Muscle of leg (tissue), 16 donors: ENCODE measurements around the gene BCKDHB. TPM values are rescaled to one million over a fixed set of nuclear protein-coding genes. Genes with fewer than 3 reads are reported as not detected.
A peak's percentile ranks its signal among the peaks of the same experiment; 100 is the strongest.
"Not testable (repeated sequence)": the region's sequence is repeated elsewhere in the genome, so short reads cannot be mapped to it uniquely, and the experiment has no call there.

Source experiments
- DNase-seq: peaks from one replicate; pipeline ENCODE4 v3.0.0; 2013
- H3K27ac ChIP-seq: one replicate; pipeline ENCODE4 v1.5.1; 2013; ENCODE audit warnings: mild to moderate bottlenecking, low read length, control low read depth
- H3K27me3 ChIP-seq: one replicate; pipeline ENCODE4 v1.6.1; 2013; ENCODE audit warnings: low read length; ENCODE audit not compliant: control insufficient read depth, insufficient read depth
- H3K36me3 ChIP-seq: one replicate; pipeline ENCODE4 v1.6.1; 2013; ENCODE audit warnings: low read length; ENCODE audit not compliant: control insufficient read depth, insufficient read depth
- H3K4me1 ChIP-seq: one replicate; pipeline ENCODE4 v1.6.1; 2013; ENCODE audit warnings: low read length; ENCODE audit not compliant: control insufficient read depth, insufficient read depth
- H3K4me3 ChIP-seq: one replicate; pipeline ENCODE4 v1.5.1; 2013; ENCODE audit warnings: low read length, control low read depth
- H3K9me3 ChIP-seq: replicated peaks from 2 replicates; pipeline ENCODE4 v1.6.1; 2013; ENCODE audit warnings: low read depth, low read length; ENCODE audit not compliant: control insufficient read depth
- WGBS: methylation state at CpG from one replicate; pipeline ENCODE4 v1.1.5; 2013; ENCODE audit warnings: missing lambda C conversion rate; ENCODE audit not compliant: insufficient coverage; 5-methylcytosine and 5-hydroxymethylcytosine counted together
- long read RNA-seq, 11 donors: transcript quantifications; one replicate each; lab custom pipeline, GENCODE V29; 2026
- polyA plus RNA-seq, 8 donors: library from polyadenylated mRNA; unstranded; fragments of 120-200 nt; gene quantifications; one replicate each; pipeline versions ENCODE4 v1.2.1 to v1.2.3, GENCODE V29; 2013; ENCODE audit warnings: inconsistent platforms in 1 of 8, low replicate concordance in 1 of 8; ENCODE audit not compliant: insufficient read length in 8 of 8, insufficient read depth in 1 of 8
- total RNA-seq: library from RNA; stranded (reverse); fragments of 120-200 nt; gene quantifications from one replicate; pipeline ENCODE4 v1.2.4, GENCODE V29; 2013

The BCKDHB gene
- total RNA-seq, result 24.0 TPM
- polyA plus RNA-seq, result 10 to 100 TPM; 11.7 to 26.4 (median 20.7) TPM
- long read RNA-seq, donor 1, partial matches to known transcripts, result 0 of 1 reads
- long read RNA-seq, donor 1, other reads (novel, unspliced or antisense), result 0 of 1 reads
- long read RNA-seq, donor 2, partial matches to known transcripts, result 0 of 1 reads
- long read RNA-seq, donor 2, other reads (novel, unspliced or antisense), result 0 of 1 reads
- long read RNA-seq, donor 3, partial matches to known transcripts, result 0 of 2 reads
- long read RNA-seq, donor 3, other reads (novel, unspliced or antisense), result 0 of 2 reads
- long read RNA-seq, donor 4, result 0 reads
- long read RNA-seq, donor 5, transcript BCKDHB-202 (11 exons, 1,514 nt), result major isoform, 6 of 11 reads
- long read RNA-seq, donor 5, partial matches to known transcripts, result 0 of 11 reads
- long read RNA-seq, donor 5, other reads (novel, unspliced or antisense), result 0 of 11 reads
- long read RNA-seq, donor 6, transcript BCKDHB-202 (11 exons, 1,514 nt), result major isoform, 6 of 18 reads
- long read RNA-seq, donor 6, partial matches to known transcripts, result 11 of 18 reads
- long read RNA-seq, donor 6, other reads (novel, unspliced or antisense), result 0 of 18 reads
- long read RNA-seq, donor 7, partial matches to known transcripts, result 0 of 2 reads
- long read RNA-seq, donor 7, other reads (novel, unspliced or antisense), result 0 of 2 reads
- long read RNA-seq, donor 8, partial matches to known transcripts, result 5 of 6 reads
- long read RNA-seq, donor 8, other reads (novel, unspliced or antisense), result 0 of 6 reads
- long read RNA-seq, donor 9, partial matches to known transcripts, result 0 of 1 reads
- long read RNA-seq, donor 9, other reads (novel, unspliced or antisense), result 0 of 1 reads
- long read RNA-seq, donor 10, partial matches to known transcripts, result 0 of 5 reads
- long read RNA-seq, donor 10, other reads (novel, unspliced or antisense), result 0 of 5 reads
- long read RNA-seq, donor 11, transcript BCKDHB-201 (10 exons, 3,692 nt), result major isoform, 5 of 5 reads
- long read RNA-seq, donor 11, partial matches to known transcripts, result 0 of 5 reads
- long read RNA-seq, donor 11, other reads (novel, unspliced or antisense), result 0 of 5 reads

DNA sequence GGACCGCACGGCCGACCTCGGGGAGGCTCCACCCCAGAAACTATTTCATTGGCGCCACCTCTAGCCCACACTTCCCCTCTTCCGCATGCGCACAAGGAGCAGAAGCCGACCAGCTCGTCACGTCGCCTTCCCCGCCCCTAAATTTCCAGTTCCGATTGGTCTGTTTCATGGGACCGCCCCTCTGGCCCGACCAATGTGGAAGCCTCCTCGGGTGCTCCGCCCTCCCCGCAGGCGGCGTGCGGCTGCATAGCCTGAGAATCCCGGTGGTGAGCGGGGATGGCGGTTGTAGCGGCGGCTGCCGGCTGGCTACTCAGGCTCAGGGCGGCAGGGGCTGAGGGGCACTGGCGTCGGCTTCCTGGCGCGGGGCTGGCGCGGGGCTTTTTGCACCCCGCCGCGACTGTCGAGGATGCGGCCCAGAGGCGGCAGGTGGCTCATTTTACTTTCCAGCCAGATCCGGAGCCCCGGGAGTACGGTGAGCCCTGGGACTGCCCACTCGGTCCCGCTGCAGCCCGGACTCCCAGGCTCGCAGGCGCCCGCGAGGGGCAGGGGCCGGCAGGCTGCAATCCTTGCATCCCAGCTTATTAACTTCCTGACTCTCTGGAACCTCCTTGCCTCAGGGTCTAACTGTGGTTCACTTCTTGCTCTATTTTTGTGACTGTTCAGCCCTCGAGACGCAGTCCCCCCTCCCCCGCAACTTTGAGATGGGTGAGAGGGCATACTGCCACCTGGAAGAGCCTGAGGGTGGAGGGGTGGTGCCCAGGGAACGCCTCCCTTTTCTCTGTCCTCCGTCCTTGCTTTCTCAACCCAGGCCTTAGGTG lies at the start of gene BCKDHB:
BCKDHB (plus strand) TSS at position 254 of the 818 bp plus-strand sequence; CDS start at position 277, 23 bp downstream.
- Histone ChIP-seq H3K4me1 (peaks cover 4% of the 10 kb centered on the region), H3K4me3 (peak within 1 kb of the TSS; percentile 75), H3K9me3 (no peaks in the 10 kb centered on the region), H3K27me3 (no peaks in the 10 kb centered on the region), H3K36me3 (no peaks in the 10 kb centered on the region), H3K27ac (peak within 1 kb of the TSS; percentile 73)
- peak; percentile 99 for DNase-seq
- WGBS, result under 1% methylated on average over 51 of the region's 56 CpGs

DNA sequence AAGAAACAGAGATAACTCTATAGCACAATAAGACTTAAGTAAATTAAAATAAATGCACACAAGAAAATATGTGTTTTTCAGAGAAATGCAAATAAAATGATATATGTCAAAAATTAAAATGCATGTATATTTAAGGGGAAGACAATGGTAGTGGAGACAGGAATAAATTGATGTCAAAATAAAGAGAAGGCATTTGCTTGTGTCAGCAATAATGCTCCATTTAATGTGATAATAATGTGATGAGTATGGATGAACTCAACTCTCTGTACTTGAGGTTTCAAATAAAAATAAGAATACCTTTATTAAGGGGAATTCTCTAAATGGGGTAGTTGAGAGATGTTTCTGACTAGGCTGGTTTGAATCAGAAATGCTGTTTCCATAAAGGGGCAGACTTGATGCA lies 45.7 kb upstream of the BCKDHB start:
- H3K36me3 ChIP-seq, result no peaks in the 10 kb centered on the region
- no peak for DNase-seq
- H3K4me3 ChIP-seq, result no peak overlapping the region
- H3K27ac ChIP-seq, result no peak overlapping the region
- H3K4me1 ChIP-seq, result no peaks in the 10 kb centered on the region
- no peaks in the 10 kb centered on the region for H3K9me3 ChIP-seq
- no peaks in the 10 kb centered on the region for H3K27me3 ChIP-seq

DNA sequence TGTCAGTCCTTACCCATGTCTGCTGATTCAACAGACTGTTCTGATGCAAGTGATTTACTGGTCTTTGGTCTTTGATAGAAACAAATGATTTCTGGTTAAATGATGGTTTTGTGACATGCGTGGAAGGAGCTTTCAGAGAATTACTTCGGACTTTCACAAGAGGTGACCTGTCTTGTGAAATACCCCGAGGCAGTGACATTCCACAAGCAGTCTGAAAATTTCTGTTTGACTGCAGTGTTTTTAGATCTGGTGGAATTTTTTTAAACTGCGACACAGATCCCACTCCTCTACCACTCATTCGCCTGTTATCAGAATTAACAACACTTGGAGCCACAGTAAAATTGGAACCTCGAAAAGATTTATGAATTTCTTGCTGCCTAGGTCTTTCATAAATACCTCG lies 38.3 kb upstream of the BCKDHB start:
- H3K27me3 ChIP-seq, H3K9me3 ChIP-seq, H3K4me1 ChIP-seq, H3K27ac ChIP-seq, DNase-seq, H3K36me3 ChIP-seq, H3K4me3 ChIP-seq: not testable (repeated sequence)
- no CpG with 5 or more reads among the region's 7 CpGs for WGBS

DNA sequence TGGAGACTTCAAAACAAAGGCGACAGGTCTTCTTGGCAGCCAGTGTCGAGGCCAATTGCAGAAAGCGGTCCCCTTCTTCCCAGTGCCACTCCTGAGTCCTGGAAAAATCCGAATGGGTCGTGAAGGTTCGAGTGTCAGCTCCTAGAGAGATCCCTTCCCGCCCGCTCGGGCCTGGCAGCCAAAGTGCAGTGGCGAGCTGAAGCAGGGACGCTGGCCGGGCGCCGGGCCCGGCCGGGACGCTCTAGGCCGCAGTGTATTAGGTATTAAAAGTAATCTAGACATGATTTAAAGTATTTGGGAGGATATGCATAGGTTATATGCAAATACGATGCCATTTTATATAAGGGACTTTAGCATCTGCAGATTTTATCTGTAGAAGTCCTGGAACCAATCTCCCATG lies 36.0 kb upstream of the BCKDHB start:
- not testable (repeated sequence) for H3K36me3 ChIP-seq, H3K9me3 ChIP-seq, H3K4me1 ChIP-seq, H3K27ac ChIP-seq, H3K4me3 ChIP-seq, DNase-seq, H3K27me3 ChIP-seq
- 90% methylated on average over 7 of the region's 19 CpGs for WGBS

DNA sequence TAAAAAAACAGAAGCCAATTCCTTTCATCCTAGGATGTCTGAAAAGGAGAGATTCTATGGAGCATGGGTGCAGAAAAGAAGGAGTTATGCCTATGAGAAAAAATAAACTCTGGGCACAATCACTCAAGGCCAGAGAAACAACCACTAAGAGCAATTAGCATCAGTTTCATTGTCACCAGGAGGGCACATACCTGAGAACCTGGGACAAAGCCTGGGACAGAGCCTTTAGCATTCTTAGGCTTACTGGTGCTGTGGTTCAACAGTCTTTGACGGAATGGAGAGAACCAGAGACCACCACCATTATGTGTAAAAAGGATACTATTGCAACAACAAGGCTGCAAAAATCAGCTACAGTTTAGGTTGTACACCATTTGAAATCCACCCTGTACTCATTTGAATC lies 29.4 kb upstream of the BCKDHB start:
- H3K9me3 ChIP-seq, result peaks cover 2% of the 10 kb centered on the region
- no peak overlapping the region for H3K4me3 ChIP-seq
- no peaks in the 10 kb centered on the region for H3K36me3 ChIP-seq
- WGBS, result no CpG with 5 or more reads among the region's 1 CpG
- DNase-seq, result no peak
- no peak overlapping the region for H3K27ac ChIP-seq
- H3K27me3 ChIP-seq, result no peaks in the 10 kb centered on the region
- H3K4me1 ChIP-seq, result no peaks in the 10 kb centered on the region

DNA sequence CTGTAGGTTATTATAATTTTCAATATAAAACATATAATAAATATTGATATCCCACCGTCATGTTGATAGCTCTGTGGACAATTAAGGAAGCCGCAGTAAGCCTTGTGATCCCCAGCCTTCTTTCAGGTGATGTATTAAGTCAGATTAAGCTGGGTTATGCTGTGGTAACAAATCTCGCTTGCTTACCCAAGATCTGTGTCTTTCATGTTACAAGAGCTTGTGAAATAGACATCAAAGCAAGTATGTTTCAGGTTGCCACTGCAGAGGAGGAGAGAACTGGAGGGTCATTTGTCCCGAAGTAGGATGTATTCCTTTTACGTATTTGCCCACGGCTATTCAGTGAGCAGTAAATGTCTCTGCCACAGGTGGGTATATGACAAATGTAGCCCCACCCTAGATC lies 17.8 kb upstream of the BCKDHB start:
- Histone ChIP-seq H3K9me3 (no peaks in the 10 kb centered on the region), H3K4me3 (no peak overlapping the region), H3K36me3 (no peaks in the 10 kb centered on the region), H3K4me1 (no peaks in the 10 kb centered on the region), H3K27me3 (no peaks in the 10 kb centered on the region), H3K27ac (no peak overlapping the region)
- DNase-seq, result no peak
- 83% methylated on average over 1 of the region's 6 CpGs for WGBS

DNA sequence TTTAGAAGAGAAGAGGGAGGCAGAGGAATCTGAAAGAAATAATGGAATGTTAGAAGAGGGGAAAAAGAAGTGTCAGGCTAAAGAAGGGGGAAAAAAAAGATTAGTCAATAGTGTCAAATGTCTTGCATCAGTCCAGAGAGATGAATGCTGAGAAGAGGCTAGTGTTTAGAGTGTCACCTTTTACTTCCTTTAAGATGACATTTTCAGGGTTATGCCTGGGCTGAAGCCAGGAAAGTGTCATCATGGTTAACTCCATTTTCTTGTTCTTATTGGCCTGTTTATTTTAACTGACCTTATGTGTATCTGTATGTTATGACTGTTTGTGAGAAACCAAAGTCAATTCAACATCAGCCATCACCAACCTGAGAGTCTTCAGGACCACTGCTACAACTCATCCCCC lies 15.0 kb upstream of the BCKDHB start:
- Histone ChIP-seq H3K4me3 (no peak overlapping the region), H3K4me1 (no peaks in the 10 kb centered on the region), H3K36me3 (no peaks in the 10 kb centered on the region)

DNA sequence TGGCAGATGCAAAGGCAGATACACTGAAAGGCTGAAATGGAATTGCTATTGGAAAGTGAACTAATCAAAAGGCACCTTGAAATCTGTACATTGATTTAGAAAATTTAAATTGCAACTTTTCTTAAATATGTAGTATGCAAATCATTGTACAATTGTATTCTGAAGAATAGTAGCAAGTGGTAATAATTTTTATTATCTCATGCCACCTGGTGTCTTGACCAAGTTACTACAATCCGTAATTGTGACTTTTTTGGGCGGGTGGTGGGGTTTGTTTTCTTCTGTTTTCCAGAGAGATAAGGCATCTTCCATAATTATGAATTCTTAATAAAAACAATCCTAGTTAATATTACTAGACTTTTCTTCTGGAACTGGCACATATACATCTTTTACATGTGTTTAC lies 12.5 kb upstream of the BCKDHB start:
- no peaks in the 10 kb centered on the region for H3K4me1 ChIP-seq
- peak; percentile 9 for DNase-seq
- no peak overlapping the region for H3K27ac ChIP-seq
- H3K27me3 ChIP-seq, result no peaks in the 10 kb centered on the region
- H3K9me3 ChIP-seq, result no peaks in the 10 kb centered on the region
- WGBS, result no CpG with 5 or more reads among the region's 2 CpGs
- H3K4me3 ChIP-seq, result no peak overlapping the region
- H3K36me3 ChIP-seq, result no peaks in the 10 kb centered on the region

More for the DNA sequence above, 15.0 kb upstream of the BCKDHB start:
- Histone ChIP-seq H3K27ac (no peak overlapping the region), H3K27me3 (no peaks in the 10 kb centered on the region), H3K9me3 (no peaks in the 10 kb centered on the region)
- no peak for DNase-seq

DNA sequence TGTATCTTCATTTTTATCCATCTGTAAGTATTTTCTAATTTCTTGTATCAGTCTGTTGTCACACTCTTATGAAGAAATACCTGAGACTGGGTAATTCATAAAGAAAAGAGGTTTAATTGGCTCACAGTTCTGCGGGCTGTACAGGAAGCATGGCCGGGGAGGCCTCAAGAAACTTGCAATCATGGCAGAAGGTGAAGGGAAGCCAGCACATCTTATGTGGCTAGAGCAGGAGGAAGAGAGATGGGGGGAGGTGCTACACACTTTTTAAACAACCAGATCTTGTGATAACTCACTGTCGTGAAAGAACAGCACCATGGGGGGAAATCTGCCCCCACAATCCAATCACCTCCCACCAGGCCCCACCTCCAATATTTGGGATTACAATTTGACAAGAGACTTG lies 10.9 kb upstream of the BCKDHB start:
- 30% methylated on average over 2 of the region's 3 CpGs for WGBS
- H3K27me3 ChIP-seq, result no peaks in the 10 kb centered on the region
- no peaks in the 10 kb centered on the region for H3K36me3 ChIP-seq

More for the DNA sequence above, 10.9 kb upstream of the BCKDHB start:
- no peaks in the 10 kb centered on the region for H3K9me3 ChIP-seq
- H3K27ac ChIP-seq, result no peak overlapping the region
- no peak overlapping the region for H3K4me3 ChIP-seq
- DNase-seq, result no peak
- H3K4me1 ChIP-seq, result no peaks in the 10 kb centered on the region
